WTC11 (cell line): ENCODE results near the gene ACR. TPM values are rescaled to one million over a fixed set of nuclear protein-coding genes. Genes with fewer than 3 reads are reported as not detected.

ENCODE experiments used
- ATAC-seq: fragments of 200-7000 bp; cut with Tn5 transposase; 2 replicates; pipeline ENCODE4 v1.10.0; 2021; ENCODE audit warnings: mild to moderate bottlenecking, moderate library complexity
- CTCF ChIA-PET: fragments of 300-600 bp; sonication (Branson Sonifier 250); formaldehyde crosslinking; loops from one replicate; lab custom pipeline; 2021; ENCODE audit warnings: antibody characterized with exemption; lab: Charles Lee
- POLR2A ChIA-PET: fragments of 350-600 bp; sonication (Branson Sonifier 250); formaldehyde crosslinking; loops from one replicate; lab custom pipeline; 2021; ENCODE audit warnings: antibody characterized with exemption; lab: Charles Lee
- DNase-seq: peaks from one replicate; pipeline ENCODE4 v3.0.0; 2021; ENCODE audit warnings: low spot score
- H3K27ac Mint-ChIP-seq: 2 replicates; pipeline ENCODE4 v1.8.0; 2021; ENCODE audit warnings: mixed read lengths
- H3K27me3 Mint-ChIP-seq: 2 replicates; pipeline ENCODE4 v1.8.0; 2021; ENCODE audit warnings: low read depth, mild to moderate bottlenecking, moderate library complexity, mixed read lengths
- H3K36me3 Mint-ChIP-seq: 2 replicates; pipeline ENCODE4 v1.8.0; 2021; ENCODE audit warnings: mixed read lengths
- H3K4me1 Mint-ChIP-seq: 2 replicates; pipeline ENCODE4 v1.8.0; 2022; ENCODE audit warnings: mixed read lengths
- H3K4me3 Mint-ChIP-seq: 2 replicates; pipeline ENCODE4 v1.8.0; 2021; ENCODE audit warnings: mild to moderate bottlenecking, moderate library complexity, mixed read lengths
- H3K9me3 Mint-ChIP-seq: 2 replicates; pipeline ENCODE4 v1.8.0; 2021; ENCODE audit warnings: mixed read lengths
- ATF1 ChIP-seq: sonication (generic); formaldehyde crosslinking; IDR thresholded peaks from 2 replicates; pipeline ENCODE4 v1.8.1; 2023; ENCODE audit warnings: mild to moderate bottlenecking, moderate library complexity, missing genetic modification reagents
- CREB1 ChIP-seq: sonication (generic); formaldehyde crosslinking; IDR thresholded peaks from 2 replicates; pipeline ENCODE4 v1.8.0; 2023; ENCODE audit warnings: mild to moderate bottlenecking, missing genetic modification reagents
- EMX1 ChIP-seq: fragments of 250-450 bp; sonication (Bioruptor Pico); IDR thresholded peaks from 2 replicates; pipeline ENCODE4 v1.8.0; 2021; ENCODE audit warnings: mild to moderate bottlenecking
- FOXK1 ChIP-seq: sonication (generic); formaldehyde crosslinking; IDR thresholded peaks from 2 replicates; pipeline ENCODE4 v1.8.0; 2022; ENCODE audit warnings: mild to moderate bottlenecking, moderate library complexity, missing genetic modification reagents
- IRF2 ChIP-seq: sonication (generic); formaldehyde crosslinking; IDR thresholded peaks from 2 replicates; pipeline ENCODE4 v1.8.0; 2022; ENCODE audit warnings: low read depth, missing genetic modification reagents, borderline replicate concordance
- JUN ChIP-seq: sonication (generic); formaldehyde crosslinking; IDR thresholded peaks from 2 replicates; pipeline ENCODE4 v1.8.0; 2023; ENCODE audit warnings: mild to moderate bottlenecking, missing genetic modification reagents
- NFATC4 ChIP-seq: fragments of 250-450 bp; sonication (Bioruptor Pico); IDR thresholded peaks from 2 replicates; pipeline ENCODE4 v1.9.0; 2021; ENCODE audit warnings: mild to moderate bottlenecking
- NFE2L1 ChIP-seq: sonication (generic); formaldehyde crosslinking; IDR thresholded peaks from 2 replicates; pipeline ENCODE4 v1.8.1; 2023; ENCODE audit warnings: missing genetic modification reagents
- OVOL2 ChIP-seq: fragments of 250-450 bp; sonication (Bioruptor Pico); IDR thresholded peaks from 2 replicates; pipeline ENCODE4 v1.9.0; 2021; ENCODE audit warnings: mild to moderate bottlenecking, borderline replicate concordance
- PRRX2 ChIP-seq: fragments of 250-450 bp; sonication (Bioruptor Pico); IDR thresholded peaks from 2 replicates; pipeline ENCODE4 v1.8.0; 2021; ENCODE audit warnings: mild to moderate bottlenecking
- RORB ChIP-seq: fragments of 250-450 bp; sonication (Bioruptor Pico); IDR thresholded peaks from 2 replicates; pipeline ENCODE4 v1.9.0; 2021; ENCODE audit warnings: mild to moderate bottlenecking
- SMAD4 ChIP-seq: sonication (generic); formaldehyde crosslinking; IDR thresholded peaks from 2 replicates; pipeline ENCODE4 v1.8.0; 2022; ENCODE audit warnings: mild to moderate bottlenecking, missing genetic modification reagents
- ZNF138 ChIP-seq: sonication (generic); formaldehyde crosslinking; conservative IDR thresholded peaks from 2 replicates; pipeline ENCODE4 v1.8.1; 2022; ENCODE audit warnings: mild to moderate bottlenecking, moderate library complexity, missing genetic modification reagents
- total RNA-seq: library from RNA; stranded (reverse); gene quantifications from 3 replicates; pipeline ENCODE4 v1.2.3, GENCODE V29; 2021
- TF ChIP-seq, protein P1 (sequence below): sonication (generic); formaldehyde crosslinking; IDR thresholded peaks from 2 replicates; pipeline ENCODE4 v1.8.1; 2023; ENCODE audit warnings: mild to moderate bottlenecking, missing genetic modification reagents
- TF ChIP-seq, protein P2 (sequence below): sonication (generic); formaldehyde crosslinking; IDR thresholded peaks from 2 replicates; pipeline ENCODE4 v1.8.1; 2022; ENCODE audit warnings: low read depth, missing genetic modification reagents, borderline replicate concordance
- TF ChIP-seq, protein P3 (sequence below): sonication (generic); formaldehyde crosslinking; IDR thresholded peaks from 2 replicates; pipeline ENCODE4 v1.8.1; 2023; ENCODE audit warnings: mild to moderate bottlenecking, missing genetic modification reagents, moderate library complexity
- TF ChIP-seq, protein P4 (sequence below): fragments of 200-600 bp; IDR thresholded peaks from 2 replicates; pipeline ENCODE4 v1.8.0; 2022; ENCODE audit warnings: antibody characterized with exemption

ACR gene
- total RNA-seq, 1 experiment from 2014 or later = 0.46 TPM

DNA sequence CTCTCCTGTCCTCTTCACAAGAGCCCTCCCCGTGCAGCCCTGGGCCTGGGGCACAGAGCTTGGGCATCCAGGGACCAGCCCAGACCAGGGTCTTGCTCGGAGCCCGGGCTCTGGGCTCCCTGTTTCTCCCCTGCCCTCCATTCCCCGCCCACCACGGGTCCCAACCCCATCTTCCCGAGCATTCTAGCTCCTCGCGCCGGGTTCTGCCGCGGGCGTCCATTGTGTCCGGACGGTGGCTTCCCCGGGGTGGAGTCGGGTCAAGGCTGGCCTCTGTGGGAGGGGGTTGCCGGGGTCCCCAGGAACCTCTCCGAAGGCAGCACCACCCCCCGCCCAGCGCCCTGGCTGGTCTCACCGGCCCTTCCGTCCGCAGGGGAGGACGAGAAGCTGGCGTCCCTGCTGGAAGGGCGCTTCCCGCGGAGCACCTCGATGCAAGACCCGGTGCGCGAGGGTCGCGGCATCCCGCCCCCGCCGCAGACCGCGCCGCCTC, 18.1 kb upstream of the ACR start:
- H3K4me3 Mint-ChIP-seq = peak overlapping the region; percentile 41
- CTCF ChIA-PET = interaction anchor here (0.6 to 2.4 kb wide), 13 partner anchors 10 to 223 kb away, joined by 3 to 11 read pairs (median 4); partner anchors contain the start of gene ARSA

DNA sequence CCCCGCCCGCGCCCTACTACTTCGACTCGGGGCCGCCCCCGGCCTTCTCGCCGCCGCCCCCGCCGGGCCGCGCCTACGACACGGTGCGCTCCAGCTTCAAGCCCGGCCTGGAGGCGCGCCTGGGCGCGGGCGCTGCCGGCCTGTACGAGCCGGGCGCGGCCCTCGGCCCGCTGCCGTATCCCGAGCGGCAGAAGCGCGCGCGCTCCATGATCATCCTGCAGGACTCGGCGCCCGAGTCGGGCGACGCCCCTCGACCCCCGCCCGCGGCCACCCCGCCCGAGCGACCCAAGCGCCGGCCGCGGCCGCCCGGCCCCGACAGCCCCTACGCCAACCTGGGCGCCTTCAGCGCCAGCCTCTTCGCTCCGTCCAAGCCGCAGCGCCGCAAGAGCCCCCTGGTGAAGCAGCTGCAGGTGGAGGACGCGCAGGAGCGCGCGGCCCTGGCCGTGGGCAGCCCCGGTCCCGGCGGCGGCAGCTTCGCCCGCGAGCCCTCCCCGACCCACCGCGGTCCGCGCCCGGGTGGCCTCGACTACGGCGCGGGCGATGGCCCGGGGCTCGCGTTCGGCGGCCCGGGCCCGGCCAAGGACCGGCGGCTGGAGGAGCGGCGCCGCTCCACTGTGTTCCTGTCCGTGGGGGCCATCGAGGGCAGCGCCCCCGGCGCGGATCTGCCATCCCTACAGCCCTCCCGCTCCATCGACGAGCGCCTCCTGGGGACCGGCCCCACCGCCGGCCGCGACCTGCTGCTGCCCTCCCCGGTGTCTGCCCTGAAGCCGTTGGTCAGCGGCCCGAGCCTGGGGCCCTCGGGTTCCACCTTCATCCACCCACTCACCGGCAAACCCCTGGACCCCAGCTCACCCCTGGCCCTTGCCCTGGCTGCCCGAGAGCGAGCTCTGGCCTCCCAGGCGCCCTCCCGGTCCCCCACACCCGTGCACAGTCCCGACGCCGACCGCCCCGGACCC, 17.4 kb upstream of the ACR start:
- CTCF ChIA-PET = interaction anchor here (0.8 to 2.4 kb wide), 18 partner anchors 10 to 195 kb away, joined by 3 to 11 read pairs (median 4); partner anchors contain the start of genes ARSA and SCO2
- H3K27me3 Mint-ChIP-seq = peaks cover 69% of the 10 kb centered on the region
- peak; percentile 48 for DNase-seq

More for the DNA sequence above, 18.1 kb upstream of the ACR start:
- POLR2A ChIA-PET = interaction anchor here (0.5 to 0.9 kb wide), 2 partner anchors 11 to 397 kb away, joined by 3 read pairs; no protein-coding TSS in a partner anchor
- Mint-ChIP-seq H3K27me3 (peaks cover 66% of the 10 kb centered on the region), H3K4me1 (peaks cover 4% of the 10 kb centered on the region), H3K9me3 (no peaks in the 10 kb centered on the region), H3K36me3 (no peaks in the 10 kb centered on the region)
- ATAC-seq = peak; percentile 28
- TF ChIP-seq, protein P1, sequence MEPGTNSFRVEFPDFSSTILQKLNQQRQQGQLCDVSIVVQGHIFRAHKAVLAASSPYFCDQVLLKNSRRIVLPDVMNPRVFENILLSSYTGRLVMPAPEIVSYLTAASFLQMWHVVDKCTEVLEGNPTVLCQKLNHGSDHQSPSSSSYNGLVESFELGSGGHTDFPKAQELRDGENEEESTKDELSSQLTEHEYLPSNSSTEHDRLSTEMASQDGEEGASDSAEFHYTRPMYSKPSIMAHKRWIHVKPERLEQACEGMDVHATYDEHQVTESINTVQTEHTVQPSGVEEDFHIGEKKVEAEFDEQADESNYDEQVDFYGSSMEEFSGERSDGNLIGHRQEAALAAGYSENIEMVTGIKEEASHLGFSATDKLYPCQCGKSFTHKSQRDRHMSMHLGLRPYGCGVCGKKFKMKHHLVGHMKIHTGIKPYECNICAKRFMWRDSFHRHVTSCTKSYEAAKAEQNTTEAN (CRISPR knock-in tag) = no peak
- TF ChIP-seq SMAD4 (CRISPR knock-in tag) (no peak), ATF1 (CRISPR knock-in tag) (no peak), IRF2 (CRISPR knock-in tag) (no peak), PRRX2 (CRISPR knock-in tag) (no peak)
- TF ChIP-seq, all 79 proteins: peak for 0
- no peak overlapping the region for H3K27ac Mint-ChIP-seq
- peak; percentile 42 for DNase-seq

DNA sequence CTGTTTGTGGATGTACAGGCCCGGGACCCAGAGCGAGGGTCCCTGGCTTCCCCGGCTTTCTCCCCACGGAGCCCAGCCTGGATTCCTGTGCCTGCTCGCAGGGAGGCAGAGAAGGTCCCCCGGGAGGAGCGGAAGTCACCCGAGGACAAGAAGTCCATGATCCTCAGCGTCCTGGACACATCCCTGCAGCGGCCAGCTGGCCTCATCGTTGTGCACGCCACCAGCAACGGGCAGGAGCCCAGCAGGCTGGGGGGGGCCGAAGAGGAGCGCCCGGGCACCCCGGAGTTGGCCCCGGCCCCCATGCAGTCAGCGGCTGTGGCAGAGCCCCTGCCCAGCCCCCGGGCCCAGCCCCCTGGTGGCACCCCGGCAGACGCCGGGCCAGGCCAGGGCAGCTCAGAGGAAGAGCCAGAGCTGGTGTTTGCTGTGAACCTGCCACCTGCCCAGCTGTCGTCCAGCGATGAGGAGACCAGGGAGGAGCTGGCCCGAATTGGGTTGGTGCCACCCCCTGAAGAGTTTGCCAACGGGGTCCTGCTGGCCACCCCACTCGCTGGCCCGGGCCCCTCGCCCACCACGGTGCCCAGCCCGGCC, 16.7 kb upstream of the ACR start:
- DNase-seq = no peak
- H3K4me1 Mint-ChIP-seq = peaks cover 4% of the 10 kb centered on the region
- H3K36me3 Mint-ChIP-seq = no peaks in the 10 kb centered on the region
- ChIA-PET CTCF (interaction anchor here (1.0 to 2.4 kb wide), 7 partner anchors 10 to 196 kb away, joined by 3 to 11 read pairs (median 4); partner anchors contain the start of gene SCO2), POLR2A (no interaction called here)
- peak overlapping the region; percentile 35; the same call in 1 of the 2 replicates for H3K4me3 Mint-ChIP-seq
- no peaks in the 10 kb centered on the region for H3K9me3 Mint-ChIP-seq
- no peak overlapping the region for H3K27ac Mint-ChIP-seq
- peaks cover 69% of the 10 kb centered on the region for H3K27me3 Mint-ChIP-seq
- ATAC-seq = no peak
- TF ChIP-seq CREB1 (CRISPR knock-in tag) (no peak), JUN (no peak), NFATC4 (no peak), RORB (CRISPR knock-in tag) (no peak), OVOL2 (no peak), FOXK1 (CRISPR knock-in tag) (no peak)
- TF ChIP-seq, protein P2, sequence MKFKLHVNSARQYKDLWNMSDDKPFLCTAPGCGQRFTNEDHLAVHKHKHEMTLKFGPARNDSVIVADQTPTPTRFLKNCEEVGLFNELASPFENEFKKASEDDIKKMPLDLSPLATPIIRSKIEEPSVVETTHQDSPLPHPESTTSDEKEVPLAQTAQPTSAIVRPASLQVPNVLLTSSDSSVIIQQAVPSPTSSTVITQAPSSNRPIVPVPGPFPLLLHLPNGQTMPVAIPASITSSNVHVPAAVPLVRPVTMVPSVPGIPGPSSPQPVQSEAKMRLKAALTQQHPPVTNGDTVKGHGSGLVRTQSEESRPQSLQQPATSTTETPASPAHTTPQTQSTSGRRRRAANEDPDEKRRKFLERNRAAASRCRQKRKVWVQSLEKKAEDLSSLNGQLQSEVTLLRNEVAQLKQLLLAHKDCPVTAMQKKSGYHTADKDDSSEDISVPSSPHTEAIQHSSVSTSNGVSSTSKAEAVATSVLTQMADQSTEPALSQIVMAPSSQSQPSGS (CRISPR knock-in tag) = no peak
- TF ChIP-seq, protein P3, sequence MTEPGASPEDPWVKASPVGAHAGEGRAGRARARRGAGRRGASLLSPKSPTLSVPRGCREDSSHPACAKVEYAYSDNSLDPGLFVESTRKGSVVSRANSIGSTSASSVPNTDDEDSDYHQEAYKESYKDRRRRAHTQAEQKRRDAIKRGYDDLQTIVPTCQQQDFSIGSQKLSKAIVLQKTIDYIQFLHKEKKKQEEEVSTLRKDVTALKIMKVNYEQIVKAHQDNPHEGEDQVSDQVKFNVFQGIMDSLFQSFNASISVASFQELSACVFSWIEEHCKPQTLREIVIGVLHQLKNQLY (CRISPR knock-in tag) = no peak
- TF ChIP-seq, protein P4, sequence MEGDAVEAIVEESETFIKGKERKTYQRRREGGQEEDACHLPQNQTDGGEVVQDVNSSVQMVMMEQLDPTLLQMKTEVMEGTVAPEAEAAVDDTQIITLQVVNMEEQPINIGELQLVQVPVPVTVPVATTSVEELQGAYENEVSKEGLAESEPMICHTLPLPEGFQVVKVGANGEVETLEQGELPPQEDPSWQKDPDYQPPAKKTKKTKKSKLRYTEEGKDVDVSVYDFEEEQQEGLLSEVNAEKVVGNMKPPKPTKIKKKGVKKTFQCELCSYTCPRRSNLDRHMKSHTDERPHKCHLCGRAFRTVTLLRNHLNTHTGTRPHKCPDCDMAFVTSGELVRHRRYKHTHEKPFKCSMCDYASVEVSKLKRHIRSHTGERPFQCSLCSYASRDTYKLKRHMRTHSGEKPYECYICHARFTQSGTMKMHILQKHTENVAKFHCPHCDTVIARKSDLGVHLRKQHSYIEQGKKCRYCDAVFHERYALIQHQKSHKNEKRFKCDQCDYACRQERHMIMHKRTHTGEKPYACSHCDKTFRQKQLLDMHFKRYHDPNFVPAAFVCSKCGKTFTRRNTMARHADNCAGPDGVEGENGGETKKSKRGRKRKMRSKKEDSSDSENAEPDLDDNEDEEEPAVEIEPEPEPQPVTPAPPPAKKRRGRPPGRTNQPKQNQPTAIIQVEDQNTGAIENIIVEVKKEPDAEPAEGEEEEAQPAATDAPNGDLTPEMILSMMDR = no peak

More for the DNA sequence above, 17.4 kb upstream of the ACR start:
- no peaks in the 10 kb centered on the region for H3K9me3 Mint-ChIP-seq
- TF ChIP-seq, protein P4 = no peak
- TF ChIP-seq EMX1 (CRISPR knock-in tag) (no peak), ZNF138 (CRISPR knock-in tag) (no peak), NFE2L1 (CRISPR knock-in tag) (no peak)
- H3K4me3 Mint-ChIP-seq = peak overlapping the region; percentile 35; the same call in 1 of the 2 replicates
- H3K36me3 Mint-ChIP-seq = no peaks in the 10 kb centered on the region
- peak; percentile 53 for ATAC-seq
- H3K27ac Mint-ChIP-seq = no peak overlapping the region
- peaks cover 4% of the 10 kb centered on the region for H3K4me1 Mint-ChIP-seq
- POLR2A ChIA-PET = interaction anchor here (0.5 to 0.9 kb wide), 2 partner anchors 11 to 397 kb away, joined by 3 read pairs; no protein-coding TSS in a partner anchor
